Activated CD8-positive, alpha-beta T cell treated with anti-CD3 and anti-CD28 coated beads for 36 hours (primary cell): ENCODE results near the gene EFNA5. TPM values are rescaled to one million over a fixed set of nuclear protein-coding genes. Genes with fewer than 3 reads are reported as not detected.

Experiments
- ATAC-seq: fragments of 200-7000 bp; cut with Tn5 transposase; one replicate; pipeline ENCODE4 v1.10.0; 2021; ENCODE audit warnings: mild to moderate bottlenecking, moderate library complexity
- CTCF ChIA-PET: fragments of 350-600 bp; sonication (Branson Sonifier 250); formaldehyde crosslinking; loops from one replicate; lab custom pipeline; 2021; ENCODE audit warnings: antibody characterized with exemption; lab: Charles Lee
- POLR2A ChIA-PET: fragments of 350-600 bp; sonication (Branson Sonifier 250); formaldehyde crosslinking; loops from one replicate; lab custom pipeline; 2021; ENCODE audit warnings: antibody characterized with exemption; lab: Charles Lee
- DNase-seq: peaks from one replicate; pipeline ENCODE4 v3.0.0-alpha.2; 2020
- H3K27ac Mint-ChIP-seq: one replicate; pipeline ENCODE4 v1.8.0; 2021; ENCODE audit warnings: mild to moderate bottlenecking, mixed read lengths
- H3K27me3 Mint-ChIP-seq: one replicate; pipeline ENCODE4 v1.8.0; 2021; ENCODE audit warnings: mixed read lengths
- H3K36me3 Mint-ChIP-seq: one replicate; pipeline ENCODE4 v1.8.0; 2021; ENCODE audit warnings: low read depth, mixed read lengths
- H3K4me1 Mint-ChIP-seq: one replicate; pipeline ENCODE4 v1.8.0; 2021; ENCODE audit warnings: low read depth, mixed read lengths
- H3K4me3 Mint-ChIP-seq: one replicate; pipeline ENCODE4 v1.8.0; 2021; ENCODE audit warnings: mild to moderate bottlenecking, moderate library complexity, mixed read lengths
- H3K9me3 Mint-ChIP-seq: one replicate; pipeline ENCODE4 v1.8.0; 2021; ENCODE audit warnings: mixed read lengths
- intact Hi-C: fragments of 100-400 bp; cut with micrococcal nuclease; formaldehyde crosslinking; loops from one replicate; pipeline ENCODE4 v1.10.0; 2022
- total RNA-seq, 2 experiments: library from RNA; stranded (reverse); gene quantifications; one replicate each; pipeline ENCODE4 v1.2.3, GENCODE V29; 2021
- TF ChIP-seq, protein P1 (sequence below): fragments of 200-600 bp; IDR thresholded peaks from one replicate; pipeline ENCODE4 v1.8.0; 2022; ENCODE audit warnings: antibody characterized with exemption, mild to moderate bottlenecking

The EFNA5 gene
- total RNA-seq, 2 experiments from 2014 or later: not detected

DNA sequence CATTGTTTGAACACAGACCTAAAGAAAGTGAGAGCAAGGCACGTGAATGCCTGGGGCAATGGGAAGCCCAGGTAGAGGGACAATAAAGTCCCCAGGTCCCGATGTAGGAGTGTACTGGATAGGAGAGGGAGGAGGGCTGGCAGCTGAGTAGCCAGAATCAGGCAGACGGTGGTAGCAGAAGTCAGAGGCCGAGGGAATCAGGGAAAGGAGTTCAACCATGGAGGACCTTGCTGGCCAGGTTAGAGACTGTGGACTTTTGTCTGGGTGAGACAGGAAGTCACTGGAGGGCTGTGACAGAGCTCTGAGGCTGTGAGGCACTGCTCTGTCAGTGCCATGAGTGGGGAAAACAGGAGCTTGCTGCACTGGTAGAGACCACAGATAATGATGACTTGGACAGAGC is 248.2 kb downstream of the EFNA5 start:
- Mint-ChIP-seq H3K4me3 (no peak overlapping the region), H3K9me3 (no peaks in the 10 kb centered on the region), H3K27me3 (peaks cover 2% of the 10 kb centered on the region), H3K36me3 (no peaks in the 10 kb centered on the region), H3K27ac (no peak overlapping the region), H3K4me1 (no peaks in the 10 kb centered on the region)
- intact Hi-C loops: no loop called here
- ChIA-PET CTCF (no interaction called here), POLR2A (no interaction called here)
- TF ChIP-seq, protein P1, sequence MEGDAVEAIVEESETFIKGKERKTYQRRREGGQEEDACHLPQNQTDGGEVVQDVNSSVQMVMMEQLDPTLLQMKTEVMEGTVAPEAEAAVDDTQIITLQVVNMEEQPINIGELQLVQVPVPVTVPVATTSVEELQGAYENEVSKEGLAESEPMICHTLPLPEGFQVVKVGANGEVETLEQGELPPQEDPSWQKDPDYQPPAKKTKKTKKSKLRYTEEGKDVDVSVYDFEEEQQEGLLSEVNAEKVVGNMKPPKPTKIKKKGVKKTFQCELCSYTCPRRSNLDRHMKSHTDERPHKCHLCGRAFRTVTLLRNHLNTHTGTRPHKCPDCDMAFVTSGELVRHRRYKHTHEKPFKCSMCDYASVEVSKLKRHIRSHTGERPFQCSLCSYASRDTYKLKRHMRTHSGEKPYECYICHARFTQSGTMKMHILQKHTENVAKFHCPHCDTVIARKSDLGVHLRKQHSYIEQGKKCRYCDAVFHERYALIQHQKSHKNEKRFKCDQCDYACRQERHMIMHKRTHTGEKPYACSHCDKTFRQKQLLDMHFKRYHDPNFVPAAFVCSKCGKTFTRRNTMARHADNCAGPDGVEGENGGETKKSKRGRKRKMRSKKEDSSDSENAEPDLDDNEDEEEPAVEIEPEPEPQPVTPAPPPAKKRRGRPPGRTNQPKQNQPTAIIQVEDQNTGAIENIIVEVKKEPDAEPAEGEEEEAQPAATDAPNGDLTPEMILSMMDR: no peak
- DNase-seq (no peak), ATAC-seq (no peak)

DNA sequence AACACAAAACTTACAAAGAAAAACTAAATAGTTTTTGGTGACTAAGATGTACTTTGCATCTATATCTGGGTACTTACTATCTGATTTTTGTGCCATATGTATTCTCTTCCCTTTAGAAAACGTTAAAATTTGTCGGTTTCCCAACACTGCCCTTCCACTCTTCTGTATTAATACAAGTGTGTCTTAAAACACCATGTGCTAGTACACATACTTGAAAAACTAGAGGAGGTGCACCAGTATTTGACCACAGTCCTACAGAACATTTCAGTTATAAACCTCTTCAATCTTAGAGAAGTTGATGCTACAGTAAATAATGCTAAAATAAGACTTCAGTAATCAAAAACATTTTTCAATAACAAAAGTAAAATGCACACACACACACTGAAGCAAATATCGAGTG is 251.2 kb downstream of the EFNA5 start:
- TF ChIP-seq, protein P1: no peak
- no peaks in the 10 kb centered on the region for H3K36me3 Mint-ChIP-seq
- no peak for DNase-seq
- H3K9me3 Mint-ChIP-seq: no peaks in the 10 kb centered on the region
- POLR2A ChIA-PET: no interaction called here
- no peak overlapping the region for H3K4me3 Mint-ChIP-seq
- ATAC-seq: no peak
- CTCF ChIA-PET: no interaction called here
- peaks cover 2% of the 10 kb centered on the region for H3K27me3 Mint-ChIP-seq
- H3K4me1 Mint-ChIP-seq: no peaks in the 10 kb centered on the region
- intact Hi-C loops: no loop called here
- no peak overlapping the region for H3K27ac Mint-ChIP-seq

DNA sequence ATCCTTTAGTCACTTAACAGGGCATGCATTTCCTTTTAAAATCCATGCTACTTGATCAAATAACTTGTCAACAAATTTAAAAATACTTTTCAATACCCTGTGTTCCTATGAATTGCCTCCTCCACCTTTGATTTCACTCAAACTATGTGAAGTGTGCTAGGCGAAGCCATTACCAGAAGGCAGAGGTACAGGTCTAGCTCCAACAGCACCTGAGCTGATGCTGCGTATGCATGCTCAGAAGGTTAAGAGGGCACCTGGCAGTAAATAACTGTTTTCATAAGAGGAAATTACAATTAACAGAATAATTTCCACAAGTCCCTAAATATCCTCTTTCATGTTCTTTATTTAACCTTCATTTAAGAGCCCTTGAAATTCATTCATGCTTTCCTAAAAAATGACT is 251.8 kb downstream of the EFNA5 start:
- POLR2A ChIA-PET: no interaction called here
- H3K4me1 Mint-ChIP-seq: no peaks in the 10 kb centered on the region
- DNase-seq (no peak), ATAC-seq (no peak)
- H3K4me3 Mint-ChIP-seq: no peak overlapping the region
- H3K27me3 Mint-ChIP-seq: peaks cover 3% of the 10 kb centered on the region
- H3K36me3 Mint-ChIP-seq: no peaks in the 10 kb centered on the region
- CTCF ChIA-PET: no interaction called here
- intact Hi-C loops: no loop called here
- TF ChIP-seq, protein P1: no peak
- no peak overlapping the region for H3K27ac Mint-ChIP-seq
- H3K9me3 Mint-ChIP-seq: no peaks in the 10 kb centered on the region

DNA sequence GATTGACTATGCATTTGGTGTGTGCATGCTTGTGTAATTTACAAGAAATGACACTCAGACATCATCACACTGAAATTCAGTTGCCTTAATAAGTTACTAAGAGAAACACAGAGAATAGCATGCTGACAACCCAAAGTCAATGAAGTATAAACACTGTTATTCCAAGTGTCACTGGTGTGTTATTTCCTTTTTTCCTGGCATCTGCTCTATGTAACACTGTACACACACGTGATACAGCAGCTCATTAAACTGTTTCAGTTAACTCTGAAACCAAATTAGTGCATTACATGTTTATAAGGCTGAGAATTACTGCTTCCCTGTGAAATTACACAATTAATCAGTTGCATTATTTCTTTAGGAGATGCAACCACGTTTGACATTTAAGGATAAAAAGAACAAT is 252.7 kb downstream of the EFNA5 start:
- no peaks in the 10 kb centered on the region for H3K4me1 Mint-ChIP-seq
- H3K36me3 Mint-ChIP-seq: no peaks in the 10 kb centered on the region
- no peak overlapping the region for H3K27ac Mint-ChIP-seq
- TF ChIP-seq, protein P1: no peak
- intact Hi-C loops: no loop called here
- ATAC-seq (no peak), DNase-seq (no peak)
- ChIA-PET POLR2A (no interaction called here), CTCF (no interaction called here)
- H3K27me3 Mint-ChIP-seq: peaks cover 7% of the 10 kb centered on the region
- no peak overlapping the region for H3K4me3 Mint-ChIP-seq
- no peaks in the 10 kb centered on the region for H3K9me3 Mint-ChIP-seq

DNA sequence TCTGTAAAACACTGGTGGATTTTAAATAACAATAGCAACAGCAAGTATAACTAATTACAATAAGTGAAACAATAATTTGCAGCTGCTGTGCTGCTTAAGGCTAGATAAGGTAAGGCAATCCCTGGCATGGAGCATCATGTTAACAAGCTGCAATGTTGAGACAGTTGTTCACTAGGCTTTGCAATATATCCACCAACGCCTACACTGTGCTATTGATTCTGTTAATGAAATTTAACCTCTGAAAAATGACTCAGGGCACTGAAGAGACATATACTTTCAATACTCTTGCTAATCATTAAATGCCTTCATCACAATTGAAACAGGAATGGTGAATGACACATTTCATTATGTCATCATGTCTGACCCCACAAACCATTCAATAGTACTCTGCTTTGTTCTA is 255.0 kb downstream of the EFNA5 start:
- peaks cover 5% of the 10 kb centered on the region for H3K27me3 Mint-ChIP-seq
- no peaks in the 10 kb centered on the region for H3K36me3 Mint-ChIP-seq
- H3K27ac Mint-ChIP-seq: no peak overlapping the region
- CTCF ChIA-PET: no interaction called here
- POLR2A ChIA-PET: no interaction called here
- TF ChIP-seq, protein P1: no peak
- H3K4me1 Mint-ChIP-seq: no peaks in the 10 kb centered on the region
- ATAC-seq (no peak), DNase-seq (no peak)
- H3K9me3 Mint-ChIP-seq: no peaks in the 10 kb centered on the region
- no peak overlapping the region for H3K4me3 Mint-ChIP-seq
- intact Hi-C loops: no loop called here
